Uterus (tissue), 4 donors: ENCODE results near the gene C6. TPM values are rescaled to one million over a fixed set of nuclear protein-coding genes. Genes with fewer than 3 reads are reported as not detected.

Source experiments
- DNase-seq, 2 donors: peaks; one replicate each; pipeline ENCODE4 v3.0.0-alpha.2; 2019 to 2020
- H3K27ac ChIP-seq, 2 donors: fragments of 200-600 bp; sonication (generic); 1 replicate in 1 of 2; 2 replicates in 1 of 2; pipeline ENCODE4 v1.5.1; 2016 to 2018
- H3K27me3 ChIP-seq, 2 donors: fragments of 200-600 bp; sonication (generic); one replicate each; pipeline ENCODE4 v1.5.1; 2018 to 2019; ENCODE audit warnings: control low read depth in 1 of 2
- H3K36me3 ChIP-seq, 2 donors: fragments of 200-600 bp; sonication (generic); one replicate each; pipeline ENCODE4 v1.5.1; 2019; ENCODE audit warnings: control low read depth in 1 of 2
- H3K4me1 ChIP-seq, 2 donors: fragments of 200-600 bp; sonication (generic); one replicate each; pipeline ENCODE4 v1.5.1; 2018 to 2019; ENCODE audit warnings: control low read depth in 1 of 2
- H3K4me3 ChIP-seq, 2 donors: fragments of 200-600 bp; sonication (generic); 1 replicate in 1 of 2; 2 replicates in 1 of 2; pipeline ENCODE4 v1.5.1; 2018 to 2019; ENCODE audit warnings: mild to moderate bottlenecking in 1 of 2
- H3K9me3 ChIP-seq, 2 donors: fragments of 200-600 bp; sonication (generic); one replicate each; pipeline ENCODE4 v1.5.1; 2019; ENCODE audit warnings: control low read depth in 1 of 2
- CTCF ChIP-seq, 4 experiments: fragments of 200-600 bp in 2 of 4; fragments of 450-650 bp in 2 of 4; sonication (generic) in 2 of 4; IDR thresholded peaks; one replicate each; pipeline ENCODE4 v1.5.1; 2016 to 2019; ENCODE audit warnings: antibody characterized with exemption in 4 of 4, mild to moderate bottlenecking in 2 of 4, moderate library complexity in 1 of 4
- POLR2A ChIP-seq, 2 donors: fragments of 450-650 bp; IDR thresholded peaks; one replicate each; pipeline ENCODE4 v1.6.1; 2016; ENCODE audit warnings: antibody characterized with exemption in 2 of 2, mild to moderate bottlenecking in 1 of 2, moderate library complexity in 1 of 2
- intact Hi-C: fragments of 100-400 bp; cut with DNase I; formaldehyde crosslinking; loops from one replicate; pipeline ENCODE4 v1.15.1; 2023; ENCODE audit warnings: low total_unique reads
- total RNA-seq, 4 donors: library from RNA; depleted of rRNA in 3 of 4; stranded (reverse); fragments of >200 nt in 3 of 4; gene quantifications; one replicate each; pipeline versions ENCODE4 v1.1.0 to v1.2.4, GENCODE V29; 2014 to 2023
- donor health status: DM: yes; HTN: yes; CAD: no.

The C6 gene
- total RNA-seq, 4 donors from 2014 or later: 2.0 to 3.5 (median 3.5) TPM; not detected in 1

- H3K9me3 ChIP-seq: no peaks in the 10 kb centered on the region
- H3K36me3 ChIP-seq: no peaks in the 10 kb centered on the region
- no peak overlapping the region for H3K4me3 ChIP-seq
- TF ChIP-seq POLR2A (IDR thresholded peaks at IDR 0.05) (no peak), CTCF (IDR thresholded peaks at IDR 0.05) (no peak)
- intact Hi-C loops: no loop called here
- H3K27ac ChIP-seq: no peak overlapping the region
- H3K4me1 ChIP-seq: no peaks in the 10 kb centered on the region
- no peaks in the 10 kb centered on the region for H3K27me3 ChIP-seq
- DNase-seq: no peak
These were observed 30.7 kb downstream of the C6 start for GRCh38 chr5:41182666-41183065.

- Histone ChIP-seq H3K4me3 (no peak overlapping the region), H3K36me3 (no peaks in the 10 kb centered on the region), H3K4me1 (no peaks in the 10 kb centered on the region), H3K27me3 (no peaks in the 10 kb centered on the region), H3K9me3 (no peaks in the 10 kb centered on the region), H3K27ac (no peak overlapping the region)
- intact Hi-C loops: no loop called here
- TF ChIP-seq POLR2A (IDR thresholded peaks at IDR 0.05) (no peak), CTCF (IDR thresholded peaks at IDR 0.05) (no peak)
- no peak for DNase-seq
These were observed 31.4 kb downstream of the C6 start for GRCh38 chr5:41181691-41182564.

GRCh38 chr5:41176952-41177351 lies 36.4 kb downstream of the C6 start:
- Histone ChIP-seq H3K4me1 (no peaks in the 10 kb centered on the region), H3K27ac (no peak overlapping the region), H3K4me3 (no peak overlapping the region), H3K36me3 (no peaks in the 10 kb centered on the region), H3K27me3 (no peaks in the 10 kb centered on the region), H3K9me3 (no peaks in the 10 kb centered on the region)
- intact Hi-C loops: no loop called here
- no peak for DNase-seq
- no peak for TF ChIP-seq POLR2A (IDR thresholded peaks at IDR 0.05)
- no peak for TF ChIP-seq CTCF (IDR thresholded peaks at IDR 0.05)

- no peak for DNase-seq
- H3K27ac ChIP-seq: no peak overlapping the region
- no peak overlapping the region for H3K4me3 ChIP-seq
- no peak for TF ChIP-seq CTCF (IDR thresholded peaks at IDR 0.05)
- intact Hi-C loops: no loop called here
- no peaks in the 10 kb centered on the region for H3K27me3 ChIP-seq
- H3K36me3 ChIP-seq: no peaks in the 10 kb centered on the region
- H3K4me1 ChIP-seq: no peaks in the 10 kb centered on the region
- H3K9me3 ChIP-seq: no peaks in the 10 kb centered on the region
These were observed 41.3 kb downstream of the C6 start for GRCh38 chr5:41172012-41172411.

GRCh38 chr5:41161271-41161670 lies 52.1 kb downstream of the C6 start:
- intact Hi-C loops: no loop called here
- no peak for DNase-seq
- H3K4me1 ChIP-seq: no peaks in the 10 kb centered on the region
- H3K27me3 ChIP-seq: no peaks in the 10 kb centered on the region
- H3K4me3 ChIP-seq: no peak overlapping the region
- TF ChIP-seq CTCF (IDR thresholded peaks at IDR 0.05) (no peak), POLR2A (IDR thresholded peaks at IDR 0.05) (no peak)
- H3K36me3 ChIP-seq: no peaks in the 10 kb centered on the region
- H3K27ac ChIP-seq: no peak overlapping the region
- H3K9me3 ChIP-seq: no peaks in the 10 kb centered on the region
